MM.1S (cell line): ENCODE data around the gene MAN1C1.

ENCODE experiments used
- EZH2 ChIP-seq: fragments of 300-600 bp; sonication (generic); optimal IDR thresholded peaks from 2 replicates; pipeline ENCODE3; 2017; ENCODE audit warnings: low read depth, mild to moderate bottlenecking, antibody characterized with exemption, low read length, mixed read lengths
- TF ChIP-seq, protein P1 (sequence below): fragments of 300-600 bp; sonication (generic); IDR thresholded peaks from 2 replicates; pipeline ENCODE4 v1.5.1; 2016; ENCODE audit warnings: antibody characterized with exemption, low read length, mixed read lengths

DNA sequence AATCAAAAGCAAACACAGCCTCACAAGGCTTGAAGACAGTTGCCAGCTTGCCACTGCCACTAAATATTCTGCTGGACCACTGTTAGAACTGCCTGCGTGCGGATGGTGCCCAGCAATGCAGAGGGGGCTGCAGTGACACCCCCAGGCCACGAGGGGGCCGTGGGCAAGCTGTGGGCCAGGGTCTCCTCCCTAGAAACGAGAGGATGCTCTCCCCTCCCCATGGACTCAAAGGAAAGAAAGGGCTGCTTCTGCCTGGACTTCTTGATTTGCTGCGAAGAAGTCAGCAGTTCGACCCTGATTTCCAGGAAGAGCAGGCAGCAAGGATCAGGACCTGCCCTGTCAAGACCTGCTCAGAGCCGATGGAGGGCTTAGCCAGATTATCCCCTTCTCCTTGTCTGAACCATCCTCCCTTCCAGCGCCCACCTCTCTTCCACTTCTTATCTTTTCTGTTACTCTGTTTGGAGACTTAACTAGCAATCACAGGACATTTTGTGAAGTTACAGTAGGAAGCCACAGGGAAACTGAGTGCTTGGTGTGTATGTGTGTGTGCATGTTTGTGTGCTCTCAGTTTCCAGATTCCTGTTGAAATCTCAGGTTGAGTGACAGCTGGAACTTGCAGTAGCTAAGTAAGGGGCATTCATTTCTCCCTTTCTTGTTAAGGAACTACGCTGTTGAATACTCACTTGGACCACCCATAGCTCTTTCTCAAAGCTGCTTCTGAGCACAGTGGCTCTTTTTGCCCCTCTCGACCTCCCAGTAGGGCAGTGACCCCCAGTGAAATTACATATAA is 2.7 kb downstream of the MAN1C1 start:
- TF ChIP-seq, protein P1, sequence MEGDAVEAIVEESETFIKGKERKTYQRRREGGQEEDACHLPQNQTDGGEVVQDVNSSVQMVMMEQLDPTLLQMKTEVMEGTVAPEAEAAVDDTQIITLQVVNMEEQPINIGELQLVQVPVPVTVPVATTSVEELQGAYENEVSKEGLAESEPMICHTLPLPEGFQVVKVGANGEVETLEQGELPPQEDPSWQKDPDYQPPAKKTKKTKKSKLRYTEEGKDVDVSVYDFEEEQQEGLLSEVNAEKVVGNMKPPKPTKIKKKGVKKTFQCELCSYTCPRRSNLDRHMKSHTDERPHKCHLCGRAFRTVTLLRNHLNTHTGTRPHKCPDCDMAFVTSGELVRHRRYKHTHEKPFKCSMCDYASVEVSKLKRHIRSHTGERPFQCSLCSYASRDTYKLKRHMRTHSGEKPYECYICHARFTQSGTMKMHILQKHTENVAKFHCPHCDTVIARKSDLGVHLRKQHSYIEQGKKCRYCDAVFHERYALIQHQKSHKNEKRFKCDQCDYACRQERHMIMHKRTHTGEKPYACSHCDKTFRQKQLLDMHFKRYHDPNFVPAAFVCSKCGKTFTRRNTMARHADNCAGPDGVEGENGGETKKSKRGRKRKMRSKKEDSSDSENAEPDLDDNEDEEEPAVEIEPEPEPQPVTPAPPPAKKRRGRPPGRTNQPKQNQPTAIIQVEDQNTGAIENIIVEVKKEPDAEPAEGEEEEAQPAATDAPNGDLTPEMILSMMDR, result peak; percentile 89
- no peak for TF ChIP-seq EZH2
